DOHH2 (cell line): ENCODE measurements around the gene RYR2.
"Not testable (repeated sequence)": the region's sequence is repeated elsewhere in the genome, so short reads cannot be mapped to it uniquely, and the experiment has no call there.

Source experiments
- H3F3A ChIP-seq: fragments of 200-600 bp; sonication (generic), shearing (Covaris generic); 2 replicates; pipeline ENCODE4 v1.6.0; 2016; ENCODE audit warnings: antibody characterized with exemption, mild to moderate bottlenecking; ENCODE audit not compliant: control insufficient read depth, insufficient read depth
- H3K27ac ChIP-seq: fragments of 200-600 bp; sonication (generic); 2 replicates; pipeline ENCODE4 v1.5.1; 2014; ENCODE audit warnings: low read depth, mild to moderate bottlenecking, low read length, moderate library complexity
- H3K27me3 ChIP-seq: fragments of 200-600 bp; sonication (generic); 2 replicates; pipeline ENCODE4 v1.6.1; 2014; ENCODE audit warnings: mild to moderate bottlenecking, low read length, mixed read lengths; ENCODE audit not compliant: control insufficient read depth
- H3K36me3 ChIP-seq: fragments of 200-600 bp; sonication (generic); 2 replicates; pipeline ENCODE4 v1.6.1; 2014; ENCODE audit warnings: mild to moderate bottlenecking, low read length, moderate library complexity, mixed read lengths; ENCODE audit not compliant: control insufficient read depth
- H3K4me1 ChIP-seq: fragments of 200-600 bp; sonication (generic); 2 replicates; pipeline ENCODE4 v1.6.1; 2014; ENCODE audit warnings: mild to moderate bottlenecking, low read length, mixed read lengths; ENCODE audit not compliant: control insufficient read depth
- H3K4me2 ChIP-seq: fragments of 200-600 bp; sonication (generic); 2 replicates; pipeline ENCODE4 v1.6.0; 2014; ENCODE audit warnings: mild to moderate bottlenecking, low read length, moderate library complexity
- H3K4me3 ChIP-seq: fragments of 200-600 bp; sonication (generic); 2 replicates; pipeline ENCODE4 v1.5.1; 2014; ENCODE audit warnings: mild to moderate bottlenecking, low read length, mixed read lengths
- H3K79me2 ChIP-seq: fragments of 200-600 bp; sonication (generic); 2 replicates; pipeline ENCODE4 v1.6.1; 2014; ENCODE audit warnings: mild to moderate bottlenecking, low read length, mixed read lengths; ENCODE audit not compliant: control insufficient read depth
- H3K9me2 ChIP-seq: fragments of 200-600 bp; sonication (generic); replicated peaks from 2 replicates; pipeline ENCODE4 v1.6.1; 2014; ENCODE audit warnings: mild to moderate bottlenecking, low read length, mixed read lengths; ENCODE audit not compliant: control insufficient read depth
- H3K9me3 ChIP-seq: fragments of 200-600 bp; sonication (generic); 2 replicates; pipeline ENCODE4 v1.6.1; 2014; ENCODE audit warnings: antibody characterized with exemption, low read length, mixed read lengths; ENCODE audit not compliant: control insufficient read depth, insufficient read depth
- H4K20me1 ChIP-seq: fragments of 200-600 bp; sonication (generic); 2 replicates; pipeline ENCODE4 v1.6.0; 2014; ENCODE audit warnings: low read depth, mild to moderate bottlenecking, antibody characterized with exemption, low read length, moderate library complexity; ENCODE audit not compliant: control insufficient read depth, insufficient read depth
- CTCF ChIP-seq: fragments of 200-600 bp; sonication (generic); IDR thresholded peaks from one replicate; pipeline ENCODE4 v1.5.1; 2014; ENCODE audit warnings: antibody characterized with exemption, mild to moderate bottlenecking, low read depth, low read length; ENCODE audit not compliant: poor library complexity, severe bottlenecking
- EZH2phosphoT487 ChIP-seq: fragments of 200-600 bp; sonication (generic); IDR thresholded peaks from 2 replicates; pipeline ENCODE4 v1.6.1; 2017; ENCODE audit warnings: borderline replicate concordance, mild to moderate bottlenecking, antibody characterized with exemption, low read length, moderate library complexity, mixed read lengths

Gene RYR2

GRCh38 chr1:237838904-237839534, 797.0 kb downstream of the RYR2 start:
- Histone ChIP-seq H3F3A (no peaks in the 10 kb centered on the region), H3K27ac (no peak overlapping the region), H3K4me1 (no peaks in the 10 kb centered on the region), H3K79me2 (no peaks in the 10 kb centered on the region), H3K4me2 (no peak overlapping the region), H3K9me3 (no peaks in the 10 kb centered on the region), H3K27me3 (no peaks in the 10 kb centered on the region), H3K9me2 (no peaks in the 10 kb centered on the region), H3K4me3 (no peak overlapping the region), H3K36me3 (no peaks in the 10 kb centered on the region), H4K20me1 (no peaks in the 10 kb centered on the region)
- TF ChIP-seq CTCF: no peak
- no peak for TF ChIP-seq EZH2phosphoT487

GRCh38 chr1:237841485-237841884, 799.5 kb downstream of the RYR2 start:
- Histone ChIP-seq H3K9me3 (no peaks in the 10 kb centered on the region), H3K27me3 (no peaks in the 10 kb centered on the region), H3K4me1 (no peaks in the 10 kb centered on the region), H3K27ac (no peak overlapping the region), H3K36me3 (no peaks in the 10 kb centered on the region), H3K9me2 (no peaks in the 10 kb centered on the region), H3K4me2 (no peak overlapping the region), H3F3A (no peaks in the 10 kb centered on the region), H4K20me1 (no peaks in the 10 kb centered on the region), H3K79me2 (no peaks in the 10 kb centered on the region), H3K4me3 (no peak overlapping the region)
- TF ChIP-seq EZH2phosphoT487 (no peak), CTCF (no peak)

GRCh38 chr1:237843516-237843915, 801.5 kb downstream of the RYR2 start:
- H3K27me3 ChIP-seq, H3F3A ChIP-seq, H3K4me1 ChIP-seq, H3K27ac ChIP-seq, H4K20me1 ChIP-seq, H3K36me3 ChIP-seq, H3K4me3 ChIP-seq, H3K9me3 ChIP-seq, H3K4me2 ChIP-seq, H3K79me2 ChIP-seq, H3K9me2 ChIP-seq: not testable (repeated sequence)

GRCh38 chr1:237851210-237851845, 809.3 kb downstream of the RYR2 start:
- Histone ChIP-seq H3K4me2 (no peak overlapping the region), H3K4me1 (no peaks in the 10 kb centered on the region), H3K27me3 (no peaks in the 10 kb centered on the region), H3K27ac (no peak overlapping the region), H3K9me2 (no peaks in the 10 kb centered on the region), H3K9me3 (no peaks in the 10 kb centered on the region), H3K79me2 (no peaks in the 10 kb centered on the region), H3K36me3 (no peaks in the 10 kb centered on the region), H3K4me3 (no peak overlapping the region), H3F3A (no peaks in the 10 kb centered on the region), H4K20me1 (no peaks in the 10 kb centered on the region)
- TF ChIP-seq EZH2phosphoT487 (no peak), CTCF (peak; percentile 73)
